Measurements from ENCODE around the gene HBQ1. TPM values are rescaled to one million over a fixed set of nuclear protein-coding genes. Genes with fewer than 3 reads are reported as not detected.
"Not testable (repeated sequence)": the region's sequence is repeated elsewhere in the genome, so short reads cannot be mapped to it uniquely, and the experiment has no call there.

HBQ1 gene
- not detected for total RNA-seq
- long read RNA-seq, result 0 reads

- no peak for DNase-seq
- intact Hi-C loops (cut with DNase I), result no loop called here
- ATAC-seq (ENCODE audit: poor library complexity), result peak; percentile 47
Measured at GRCh38 chr16:180101-180675, at the start of gene HBQ1. TSS of gene HBQ1 (plus strand) at chr16:180459. CDS start at chr16:180487, 28 bp downstream.

DNA sequence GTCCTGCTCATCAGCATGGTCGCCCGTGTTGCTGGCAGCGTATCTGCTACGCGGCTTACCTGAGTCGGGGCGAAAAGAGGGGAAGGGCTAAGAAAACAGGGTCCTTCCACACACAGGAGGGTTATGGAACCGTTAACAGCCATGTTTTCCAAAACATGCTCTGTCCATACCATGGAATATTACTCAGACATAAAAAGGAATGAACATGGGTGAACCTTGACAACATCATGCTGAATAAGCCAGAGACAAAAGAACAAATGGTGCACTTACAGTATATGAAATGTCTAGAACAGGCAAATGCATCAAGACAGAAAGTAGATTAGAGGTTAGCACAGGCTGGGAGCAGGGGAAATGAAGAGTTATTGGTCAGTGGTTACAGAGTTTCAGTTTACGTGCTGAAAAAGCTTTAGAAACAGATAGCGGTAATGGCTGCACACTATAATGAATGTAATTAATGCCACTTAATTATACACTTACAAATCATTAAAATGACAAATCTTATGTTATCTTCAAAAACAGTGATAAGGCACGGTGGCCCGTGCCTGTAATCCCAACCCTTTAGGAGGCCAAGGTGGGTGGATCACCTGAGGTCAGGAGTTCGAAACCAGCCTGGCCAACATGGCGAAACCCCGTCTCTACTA is 49.6 kb upstream of the HBQ1 start:
- ATAC-seq (ENCODE audit: poor library complexity) (no peak), DNase-seq (no peak)
- intact Hi-C loops (cut with DNase I), result no loop called here

DNA sequence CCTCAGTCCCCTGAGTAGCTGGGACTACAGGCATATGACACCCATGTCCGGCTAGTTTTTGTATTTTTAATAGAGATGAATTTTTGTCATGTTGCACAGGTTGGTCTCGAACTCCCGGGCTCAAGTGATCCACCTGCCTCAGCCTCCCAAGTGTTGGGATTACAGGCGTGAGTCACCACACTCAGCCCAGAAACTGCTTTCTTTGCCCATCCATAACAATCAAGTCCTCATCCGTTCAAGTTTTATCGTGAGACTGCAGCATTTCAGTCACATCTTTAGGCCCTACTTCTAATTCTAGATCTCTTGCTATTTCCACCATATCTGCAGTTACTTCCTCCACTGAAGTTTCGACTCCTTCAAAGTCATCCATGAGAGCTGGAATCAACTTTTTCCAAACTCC is 48.1 kb upstream of the HBQ1 start:
- intact Hi-C loops (cut with DNase I), result no loop called here
- ATAC-seq (ENCODE audit: poor library complexity) (no peak), DNase-seq (no peak)

DNA sequence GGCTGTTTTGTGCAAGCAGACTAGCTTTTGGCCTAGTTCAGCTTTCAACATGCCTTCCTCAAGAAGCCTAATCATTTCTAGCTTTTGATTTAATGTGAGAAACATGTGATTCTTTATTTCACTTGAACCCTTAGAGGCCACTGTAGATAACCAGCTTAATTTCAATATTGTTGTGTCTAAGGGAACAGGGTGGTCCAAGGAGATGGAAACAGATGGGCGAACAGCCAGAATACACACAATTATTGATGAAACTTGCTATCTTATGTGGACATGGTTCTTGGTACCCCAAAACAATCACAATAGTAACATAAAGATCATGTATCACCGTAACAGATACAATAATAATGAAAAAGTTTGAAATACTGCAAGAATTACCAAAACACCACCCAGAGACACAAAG is 46.5 kb upstream of the HBQ1 start:
- ATAC-seq (ENCODE audit: poor library complexity), result no peak
- no peak for DNase-seq
- intact Hi-C loops (cut with DNase I), result no loop called here

GRCh38 chr16:138049-138417 is 42.2 kb upstream of the HBQ1 start:
- ATAC-seq (ENCODE audit: poor library complexity) (peak; percentile 25), DNase-seq (peak; percentile 46)
- intact Hi-C loops (cut with DNase I), result no loop called here

GRCh38 chr16:140175-140857 is 39.9 kb upstream of the HBQ1 start:
- ATAC-seq (ENCODE audit: poor library complexity) (no peak), DNase-seq (no peak)
- intact Hi-C loops (cut with DNase I), result no loop called here

DNA sequence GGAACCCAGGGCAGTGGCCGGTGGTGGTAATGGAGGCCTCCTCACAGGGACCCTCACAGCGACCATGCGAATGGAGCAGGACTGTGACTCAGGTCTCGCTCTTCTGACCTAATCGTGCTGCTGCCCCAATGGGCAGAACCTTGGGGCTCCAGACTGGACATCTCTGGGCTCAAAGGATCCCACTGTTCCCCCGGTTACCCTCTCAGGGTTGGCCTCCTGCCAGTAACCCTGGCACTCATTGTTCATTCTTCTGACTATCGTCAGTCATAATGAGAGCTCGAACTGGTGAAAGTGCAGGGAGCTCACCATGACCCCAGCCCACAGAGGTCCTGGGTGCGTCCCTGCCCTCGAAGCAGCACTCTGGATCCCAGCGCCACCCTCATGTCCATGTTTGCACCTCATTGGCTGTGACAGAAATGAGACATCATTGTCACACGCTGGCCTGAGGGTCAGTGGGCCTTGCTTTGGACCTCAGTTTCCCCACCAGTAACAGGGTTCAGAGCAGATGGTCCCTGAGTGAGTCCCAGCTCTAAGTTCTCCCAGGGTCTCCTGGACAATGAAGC is 37.8 kb upstream of the HBQ1 start:
- DNase-seq (no peak), ATAC-seq (ENCODE audit: poor library complexity) (no peak)
- intact Hi-C loops (cut with DNase I), result no loop called here

DNA sequence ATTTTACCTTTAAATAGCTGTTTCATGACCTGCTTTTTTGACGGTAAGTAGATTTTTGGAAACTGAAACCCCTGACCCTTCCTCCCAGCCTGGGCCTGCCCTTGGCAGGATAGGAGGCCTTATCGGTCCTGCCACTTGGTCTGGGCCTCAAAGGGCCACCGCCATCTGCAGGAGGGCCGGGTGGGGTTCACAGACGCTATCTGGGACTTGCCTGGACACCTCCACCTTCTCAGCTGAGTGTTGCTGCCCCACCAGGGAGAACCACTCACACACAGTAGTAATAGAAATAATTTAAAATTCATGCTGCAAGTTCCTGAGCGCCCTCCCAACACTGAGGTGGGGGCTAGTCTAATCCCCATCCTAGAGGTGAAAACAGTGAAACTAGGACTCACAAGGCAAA is 37.2 kb upstream of the HBQ1 start:
- DNase-seq (no peak), ATAC-seq (ENCODE audit: poor library complexity) (no peak)
- intact Hi-C loops (cut with DNase I), result no loop called here

DNA sequence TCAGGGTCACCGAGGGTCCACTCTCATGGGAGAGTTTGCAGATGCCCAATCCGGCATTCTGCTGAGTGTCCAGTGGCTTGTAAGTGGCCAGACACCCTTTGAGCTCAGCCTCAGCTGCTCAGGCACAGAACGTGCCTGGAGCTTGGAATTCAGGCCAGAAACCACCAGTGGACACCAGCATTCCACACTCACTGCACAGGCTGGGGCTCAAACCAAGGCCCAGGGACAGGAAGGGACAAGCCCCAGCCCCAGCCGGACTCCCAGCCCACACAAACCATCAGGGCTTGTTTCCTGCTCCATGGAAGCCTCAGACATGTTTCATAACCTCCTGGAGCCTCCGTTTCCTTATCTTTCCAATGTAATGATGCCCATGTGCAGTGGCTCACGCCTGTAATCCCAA is 36.8 kb upstream of the HBQ1 start:
- intact Hi-C loops (cut with DNase I), result no loop called here
- DNase-seq (no peak), ATAC-seq (ENCODE audit: poor library complexity) (no peak)

GRCh38 chr16:144797-145252 is 35.4 kb upstream of the HBQ1 start:
- no peak for DNase-seq
- ATAC-seq (ENCODE audit: poor library complexity), result no peak
- intact Hi-C loops (cut with DNase I), result no loop called here

DNA sequence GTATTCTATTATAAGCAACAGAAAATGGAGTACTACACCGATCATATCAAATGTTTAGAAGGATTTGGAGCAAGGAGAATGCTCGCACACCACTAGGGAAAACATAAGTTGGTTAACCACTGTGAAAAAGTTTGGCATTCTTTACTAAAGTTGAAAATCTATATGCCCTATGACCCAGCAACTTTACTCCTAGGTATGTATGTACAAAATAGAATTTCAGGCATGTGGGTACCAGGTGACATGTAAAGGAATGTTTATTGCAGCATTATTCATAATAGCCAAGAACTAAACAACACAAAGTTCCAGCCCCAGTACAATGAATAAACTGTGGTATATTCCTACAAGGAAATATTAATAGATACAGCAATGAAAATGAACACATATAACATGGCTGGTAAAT is 33.6 kb upstream of the HBQ1 start:
- ATAC-seq (ENCODE audit: poor library complexity), result no peak

DNA sequence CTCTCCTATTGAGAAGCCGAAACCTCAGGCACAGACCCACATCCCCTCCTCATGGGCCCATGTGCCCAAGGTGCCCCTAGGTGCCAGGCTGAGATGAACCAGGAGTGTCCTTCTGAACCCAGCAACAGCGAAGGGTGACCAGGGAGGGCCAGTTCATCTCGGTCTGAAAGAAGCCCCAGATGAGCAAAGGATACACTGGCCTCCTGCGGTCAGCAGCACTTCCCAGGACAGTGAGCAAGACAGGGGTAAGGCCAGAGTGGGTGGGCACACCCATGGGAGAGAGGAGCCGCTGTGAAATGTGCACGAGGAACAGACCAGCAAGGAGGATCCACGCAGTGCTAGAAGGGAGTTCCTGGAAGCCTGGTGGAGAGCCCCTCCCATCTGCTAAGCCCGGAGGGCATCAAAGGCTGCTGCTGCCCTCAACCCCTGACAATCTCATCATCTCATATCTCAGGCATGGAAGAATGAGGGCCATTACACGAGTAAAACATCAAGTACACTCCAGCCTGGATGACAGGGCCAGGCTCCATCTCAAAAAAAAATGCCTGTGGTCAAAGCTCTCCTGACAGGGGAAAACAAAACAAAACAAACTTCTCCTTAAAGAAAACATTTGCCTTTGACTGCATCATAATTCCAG is 31.1 kb upstream of the HBQ1 start:
- ATAC-seq (ENCODE audit: poor library complexity) (no peak), DNase-seq (no peak)
- intact Hi-C loops (cut with DNase I), result no loop called here

More for the DNA sequence above, 33.6 kb upstream of the HBQ1 start:
- DNase-seq, result no peak
- intact Hi-C loops (cut with DNase I), result no loop called here

DNA sequence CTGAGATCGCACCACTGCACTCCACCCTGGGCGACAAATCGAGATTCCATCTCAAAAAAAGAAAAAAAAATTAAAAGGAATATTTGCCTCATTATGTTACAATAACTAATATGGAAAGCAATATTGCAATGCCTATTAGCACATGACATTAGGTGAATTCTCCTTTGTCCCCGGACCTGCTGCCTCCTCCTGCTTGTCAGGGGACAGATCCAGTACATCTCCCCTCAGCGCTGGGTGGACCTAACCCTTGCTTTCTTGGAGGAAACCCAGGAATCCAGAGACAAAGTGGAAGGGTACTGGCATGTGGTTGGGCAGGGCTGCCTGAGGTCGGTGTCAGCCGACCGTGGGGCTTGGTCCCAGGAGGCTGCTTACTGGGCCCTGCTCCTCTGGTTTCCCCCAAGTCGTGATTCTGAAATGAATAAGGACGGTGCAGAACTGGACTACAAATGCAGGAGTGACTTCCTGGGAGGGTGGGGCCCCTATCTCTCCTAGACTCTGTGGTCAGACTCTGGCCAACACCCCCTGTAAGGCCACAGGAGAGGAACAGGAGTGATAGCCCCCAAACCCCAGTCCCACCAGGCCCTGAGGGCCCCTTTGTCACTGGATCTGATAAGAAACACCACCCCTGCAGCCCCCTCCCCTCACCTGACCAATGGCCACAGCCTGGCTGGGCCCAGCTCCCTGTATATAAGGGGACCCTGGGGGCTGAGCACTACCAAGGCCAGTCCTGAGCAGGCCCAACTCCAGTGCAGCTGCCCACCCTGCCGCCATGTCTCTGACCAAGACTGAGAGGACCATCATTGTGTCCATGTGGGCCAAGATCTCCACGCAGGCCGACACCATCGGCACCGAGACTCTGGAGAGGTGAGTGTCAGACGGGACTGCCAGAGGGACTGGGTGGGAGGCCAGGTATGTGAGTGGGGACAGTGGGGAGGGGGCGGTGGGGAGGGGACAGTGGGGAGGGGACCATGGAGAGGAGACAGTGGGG is 27.8 kb upstream of the HBQ1 start, which contains the start of gene HBZ:
Gene HBZ, plus strand, starts transcription at position 504 of the 988 bp plus-strand sequence. Its CDS starts 266 bp downstream, at position 770.
- intact Hi-C loops (cut with DNase I), result no loop called here
- ATAC-seq (ENCODE audit: poor library complexity), result peak; percentile 25
- no peak for DNase-seq

DNA sequence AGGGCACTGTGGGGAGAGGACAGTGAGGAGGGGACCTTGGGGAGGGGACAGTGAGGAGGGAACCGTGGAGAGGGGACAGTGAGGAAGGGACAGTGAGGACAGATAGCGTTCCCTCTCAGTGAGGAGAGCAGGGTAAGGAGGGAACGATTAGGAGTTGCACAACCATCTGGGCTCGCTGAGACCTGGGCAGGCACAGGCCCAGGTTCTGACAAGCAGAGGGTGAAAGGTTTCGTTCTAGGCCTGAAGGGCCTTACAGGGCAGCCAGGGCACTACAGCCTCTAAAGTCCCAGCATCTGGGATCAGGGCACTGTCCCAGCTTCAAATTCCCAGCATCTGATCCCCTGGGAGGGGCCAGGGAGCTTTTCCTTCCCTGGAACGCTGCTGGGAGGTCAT is 27.1 kb upstream of the HBQ1 start:
- peak; percentile 36 for ATAC-seq (ENCODE audit: poor library complexity)
- intact Hi-C loops (cut with DNase I); DNase-seq: not testable (repeated sequence)

DNA sequence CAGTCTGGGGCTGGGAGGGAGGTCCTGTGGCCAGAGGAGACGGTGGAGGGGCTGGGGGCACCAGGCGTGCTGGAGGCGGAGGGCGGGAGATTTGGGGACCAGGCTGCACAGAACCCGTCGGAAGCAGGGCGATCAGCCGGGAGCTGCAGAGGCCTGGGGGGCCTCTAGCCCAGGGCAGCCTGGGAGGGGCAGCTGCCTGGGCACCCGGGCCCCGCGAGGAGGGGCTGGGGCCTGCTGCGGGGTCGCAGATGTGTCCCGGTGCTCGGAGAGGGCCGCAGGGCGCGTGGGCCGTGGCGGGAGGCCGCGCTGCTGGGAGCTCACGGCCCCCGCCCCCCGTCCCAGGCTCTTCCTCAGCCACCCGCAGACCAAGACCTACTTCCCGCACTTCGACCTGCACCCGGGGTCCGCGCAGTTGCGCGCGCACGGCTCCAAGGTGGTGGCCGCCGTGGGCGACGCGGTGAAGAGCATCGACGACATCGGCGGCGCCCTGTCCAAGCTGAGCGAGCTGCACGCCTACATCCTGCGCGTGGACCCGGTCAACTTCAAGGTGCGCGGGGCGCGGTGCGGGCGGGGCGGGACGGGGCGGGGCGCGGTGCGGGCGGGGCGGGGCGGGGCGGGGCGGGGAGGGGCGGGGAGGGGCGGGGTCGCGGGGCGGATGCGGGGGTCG is 26.6 kb upstream of the HBQ1 start:
- peak; percentile 31 for ATAC-seq (ENCODE audit: poor library complexity)
- DNase-seq; intact Hi-C loops (cut with DNase I): not testable (repeated sequence)

DNA sequence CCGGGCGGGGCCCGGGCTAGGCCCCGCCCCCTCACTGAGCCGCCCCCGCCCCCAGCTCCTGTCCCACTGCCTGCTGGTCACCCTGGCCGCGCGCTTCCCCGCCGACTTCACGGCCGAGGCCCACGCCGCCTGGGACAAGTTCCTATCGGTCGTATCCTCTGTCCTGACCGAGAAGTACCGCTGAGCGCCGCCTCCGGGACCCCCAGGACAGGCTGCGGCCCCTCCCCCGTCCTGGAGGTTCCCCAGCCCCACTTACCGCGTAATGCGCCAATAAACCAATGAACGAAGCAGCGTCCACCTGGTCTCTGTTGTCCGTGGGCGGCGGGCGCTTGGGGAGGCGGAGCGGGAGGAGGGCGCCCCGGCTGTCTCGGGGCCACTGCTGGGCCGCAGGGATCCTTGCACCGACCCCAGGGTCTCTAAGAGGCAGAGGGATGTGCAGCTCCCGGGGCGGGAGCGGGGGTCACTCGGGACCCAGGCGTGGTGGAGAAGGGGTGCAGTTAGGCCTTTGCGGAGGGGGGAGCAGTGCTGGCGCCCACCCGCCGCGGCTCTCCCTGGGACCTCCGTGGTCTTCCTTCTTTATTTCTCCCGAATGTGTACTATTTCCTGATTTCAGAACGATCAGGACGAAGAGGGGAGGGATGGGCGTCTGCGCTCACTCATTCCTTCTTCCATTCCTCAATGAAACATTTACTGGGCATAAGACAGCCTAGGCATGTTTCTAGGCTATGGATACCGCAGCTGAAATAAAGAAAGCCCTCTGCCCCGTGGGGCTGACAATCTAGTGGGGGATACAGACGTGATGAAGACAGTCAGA is 25.8 kb upstream of the HBQ1 start:
- DNase-seq (no peak), ATAC-seq (ENCODE audit: poor library complexity) (peak; percentile 53)
- intact Hi-C loops (cut with DNase I), result no loop called here

- ATAC-seq (ENCODE audit: poor library complexity), result no peak
- DNase-seq, result no peak
Measured at GRCh38 chr16:155031-155398, 25.2 kb upstream of the HBQ1 start.

More at GRCh38 chr16:155031-155398, 25.2 kb upstream of the HBQ1 start:
- intact Hi-C loops (cut with DNase I), result no loop called here
